ENCODE data around the gene TBC1D8. TPM values are rescaled to one million over a fixed set of nuclear protein-coding genes. Genes with fewer than 3 reads are reported as not detected.
"Not testable (repeated sequence)": the region's sequence is repeated elsewhere in the genome, so short reads cannot be mapped to it uniquely, and the experiment has no call there.

TBC1D8 gene
- total and polyA plus RNA-seq, 2 of the 13 experiments (the other 11 are each of a cell fraction or from before 2014, with no cell fraction given), result 45.1 to 95.4 TPM

DNA sequence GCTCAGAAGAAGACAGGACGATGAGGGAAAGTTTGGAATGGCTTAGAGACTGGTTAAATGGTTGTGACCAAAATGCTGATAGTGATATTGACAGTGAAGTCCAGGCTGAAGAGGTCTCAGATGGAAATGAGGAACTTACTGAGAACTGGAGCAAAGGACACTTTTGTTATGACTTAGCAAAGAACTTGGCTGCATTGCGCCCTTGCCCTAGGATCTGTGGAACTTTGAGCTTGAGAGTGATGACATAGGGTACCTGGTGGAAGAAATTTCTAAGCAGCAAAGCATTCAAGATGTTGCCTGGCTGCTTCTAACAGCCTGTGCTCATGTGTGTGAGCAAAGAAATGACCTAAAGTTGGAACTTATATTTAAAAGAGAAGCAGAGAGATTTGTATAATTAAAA is 16.4 kb upstream of the TBC1D8 start:
- in situ Hi-C loops (cut with HindIII; ENCODE audit: extremely low pct_ligation_motif_present, low pct_unique_long_range_greater_than_20kb), result loop anchor here (25.0 kb wide), 1 partner anchor 580 kb away; no protein-coding TSS in a partner anchor
- not testable (repeated sequence) for BruUV-seq (replicated peaks)
- peak; percentile 51; the same call in 1 of the 2 replicates for TF ChIP-seq ZNF841 (CRISPR knock-in tag; IDR thresholded peaks at IDR 0.05; ENCODE audit: borderline replicate concordance)
- peak; percentile 52; the same call in 1 of the 2 replicates for TF ChIP-seq TOPORS (CRISPR knock-in tag; IDR thresholded peaks at IDR 0.05)

DNA sequence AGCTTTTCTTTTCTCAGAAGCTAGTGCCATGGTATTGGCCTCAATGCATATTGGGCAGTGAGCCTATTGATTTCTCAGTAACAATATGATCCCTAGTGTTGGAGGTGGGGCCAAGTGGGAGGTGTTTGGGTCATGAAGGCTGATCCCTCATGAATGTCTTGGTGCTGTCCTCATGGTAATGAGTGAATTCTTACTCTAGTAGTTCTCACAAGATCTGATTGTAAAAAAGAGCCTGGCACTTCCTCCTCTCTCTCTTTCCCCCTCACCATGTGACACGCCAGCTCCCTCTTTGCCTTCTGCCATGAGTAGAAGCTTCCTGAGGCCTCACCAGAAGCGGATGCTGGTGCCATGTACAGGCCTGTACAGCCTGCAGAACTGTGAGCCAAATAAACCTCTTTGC is 12.8 kb upstream of the TBC1D8 start:
- Histone ChIP-seq H4K20me1 (ENCODE audit: insufficient read depth, low read length) (no peaks in the 10 kb centered on the region), H3K27ac (ENCODE audit: extremely low read length, insufficient read depth, low read length) (no peak overlapping the region), H2AFZ (ENCODE audit: low read length) (no peak overlapping the region), H3K79me2 (ENCODE audit: insufficient read depth, low read length) (no peaks in the 10 kb centered on the region), H3K4me2 (ENCODE audit: low read depth, low read length) (no peak overlapping the region), H3K36me3 (replicated peaks in 1 of 2; ENCODE audit: control insufficient read depth in 1 of 2, insufficient read depth in 2 of 2, low read length in 2 of 2) (no peaks in the 10 kb centered on the region), H3K9me3 (ENCODE audit: low read length) (peaks cover 17% of the 10 kb centered on the region), H3K9ac (ENCODE audit: insufficient read depth, low read depth, low read length) (no peak overlapping the region), H3K4me3 (replicated peaks in 1 of 3; ENCODE audit: insufficient read depth in 1 of 3, low read depth in 2 of 3, low read length in 3 of 3) (no peak overlapping the region), H3K4me1 (ENCODE audit: insufficient read depth, low read length) (peaks cover 12% of the 10 kb centered on the region; the same call in 1 of the 2 replicates), H3K27me3 (ENCODE audit: control insufficient read depth in 1 of 2, insufficient read depth in 2 of 2, low read length in 2 of 2) (no peaks in the 10 kb centered on the region)
- in situ Hi-C loops (cut with HindIII; ENCODE audit: extremely low pct_ligation_motif_present, low pct_unique_long_range_greater_than_20kb), result loop anchor here (25.0 kb wide), 1 partner anchor 577 kb away; no protein-coding TSS in a partner anchor
- ChIA-PET POLR2A (interaction anchor here (1.8 kb wide), 1 partner anchor 162 kb away, joined by 4 read pairs; the partner anchor contains the start of gene RPL31), CTCF (ENCODE audit: low intra/inter-chr PET ratio, low total read pairs) (no interaction called here)
- ATAC-seq (no peak), DNase-seq (ENCODE audit: low spot score) (no peak), FAIRE-seq (no peak)
- WGBS (ENCODE audit: low lambda C conversion rate), result 52% methylated on average over 2 of the region's 2 CpGs
- intact Hi-C loops (cut with micrococcal nuclease; ENCODE audit: unreplicated experiment), result no loop called here
- no TSS peak for BruUV-seq (replicated peaks)
- TF ChIP-seq ZFP36L2 (CRISPR knock-in tag; IDR thresholded peaks at IDR 0.05) (no peak), SMC3 (IDR thresholded peaks at IDR 0.05; ENCODE audit: low read length) (no peak), KDM5A (IDR thresholded peaks at IDR 0.05; ENCODE audit: borderline replicate concordance, low read length) (no peak), ZFY (CRISPR knock-in tag; IDR thresholded peaks at IDR 0.05) (no peak), ZFAT (CRISPR knock-in tag; conservative IDR thresholded peaks at IDR 0.05) (no peak), PHF5A (CRISPR knock-in tag; IDR thresholded peaks at IDR 0.05; ENCODE audit: low read depth, unreplicated experiment) (no peak), ZNF737 (CRISPR knock-in tag; IDR thresholded peaks at IDR 0.05; ENCODE audit: borderline replicate concordance) (no peak), ZFP36L1 (CRISPR knock-in tag; IDR thresholded peaks at IDR 0.05) (no peak), PRDM15 (CRISPR knock-in tag; IDR thresholded peaks at IDR 0.05) (no peak), BORCS8-MEF2B (CRISPR knock-in tag; IDR thresholded peaks at IDR 0.05) (no peak)
- TF ChIP-seq, protein P1, sequence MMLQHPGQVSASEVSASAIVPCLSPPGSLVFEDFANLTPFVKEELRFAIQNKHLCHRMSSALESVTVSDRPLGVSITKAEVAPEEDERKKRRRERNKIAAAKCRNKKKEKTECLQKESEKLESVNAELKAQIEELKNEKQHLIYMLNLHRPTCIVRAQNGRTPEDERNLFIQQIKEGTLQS (CRISPR knock-in tag; IDR thresholded peaks at IDR 0.05), result no peak

More for the DNA sequence above, 16.4 kb upstream of the TBC1D8 start:
- H3K27ac ChIP-seq (ENCODE audit: extremely low read length, insufficient read depth, low read length); H3K79me2 ChIP-seq (ENCODE audit: insufficient read depth, low read length); POLR2A ChIA-PET; intact Hi-C loops (cut with micrococcal nuclease; ENCODE audit: unreplicated experiment); FAIRE-seq; H3K36me3 ChIP-seq (replicated peaks in 1 of 2; ENCODE audit: control insufficient read depth in 1 of 2, insufficient read depth in 2 of 2, low read length in 2 of 2); DNase-seq (ENCODE audit: low spot score); H3K4me2 ChIP-seq (ENCODE audit: low read depth, low read length); CTCF ChIA-PET (ENCODE audit: low intra/inter-chr PET ratio, low total read pairs); ATAC-seq; H3K4me3 ChIP-seq (replicated peaks in 1 of 3; ENCODE audit: insufficient read depth in 1 of 3, low read depth in 2 of 3, low read length in 3 of 3); H4K20me1 ChIP-seq (ENCODE audit: insufficient read depth, low read length); H3K9ac ChIP-seq (ENCODE audit: insufficient read depth, low read depth, low read length); H3K27me3 ChIP-seq (ENCODE audit: control insufficient read depth in 1 of 2, insufficient read depth in 2 of 2, low read length in 2 of 2); H2AFZ ChIP-seq (ENCODE audit: low read length): not testable (repeated sequence)
- Histone ChIP-seq H3K9me3 (ENCODE audit: low read length) (peaks cover 27% of the 10 kb centered on the region), H3K4me1 (ENCODE audit: insufficient read depth, low read length) (peaks cover 28% of the 10 kb centered on the region)
- 22% methylated on average over 2 of the region's 2 CpGs for WGBS (ENCODE audit: low lambda C conversion rate)

Data from HepG2 (cell line).